Fibroblast of lung (primary cell): ENCODE data around the gene APOM. TPM values are rescaled to one million over a fixed set of nuclear protein-coding genes. Genes with fewer than 3 reads are reported as not detected.
A peak's percentile ranks its signal among the peaks of the same experiment; 100 is the strongest.

Source experiments
- DNase-seq, 2 donors: peaks; one replicate each; pipeline versions ENCODE4 v3.0.0 to v3.0.0-alpha.2; 2010; ENCODE audit warnings: low read depth in 2 of 2
- H2AFZ ChIP-seq: 2 replicates; pipeline ENCODE4 v1.5.1; 2012; ENCODE audit warnings: low read length, control low read depth, inconsistent platforms
- H3K27ac ChIP-seq: 2 replicates; pipeline ENCODE4 v1.5.1; 2011; ENCODE audit warnings: low read length, control low read depth; ENCODE audit not compliant: insufficient read depth
- H3K27me3 ChIP-seq: 2 replicates; pipeline ENCODE4 v1.5.1; 2011; ENCODE audit warnings: mild to moderate bottlenecking, low read length; ENCODE audit not compliant: control insufficient read depth, insufficient read depth
- H3K36me3 ChIP-seq: 2 replicates; pipeline ENCODE4 v1.5.1; 2011; ENCODE audit warnings: low read length; ENCODE audit not compliant: control insufficient read depth, insufficient read depth
- H3K4me1 ChIP-seq: 2 replicates; pipeline ENCODE4 v1.5.1; 2011; ENCODE audit warnings: low read length; ENCODE audit not compliant: control insufficient read depth, insufficient read depth; ENCODE audit errors: extremely low read depth
- H3K4me2 ChIP-seq: 2 replicates; pipeline ENCODE4 v1.5.1; 2011; ENCODE audit warnings: low read length, control low read depth; ENCODE audit not compliant: insufficient read depth; ENCODE audit errors: extremely low read depth
- H3K4me3 ChIP-seq, 4 experiments: fragments of 200-600 bp in 1 of 4; sonication (generic) in 1 of 4; replicated peaks in 1 of 4; 2 replicates each; pipeline ENCODE4 v1.5.1; 2011 to 2016; ENCODE audit warnings: low read length in 4 of 4, low read depth in 3 of 4, mild to moderate bottlenecking in 3 of 4, control low read depth in 2 of 4, inconsistent platforms in 1 of 4, mixed read lengths in 1 of 4; ENCODE audit not compliant: insufficient read depth in 1 of 4; ENCODE audit errors: control extremely low read depth in 1 of 4
- H3K79me2 ChIP-seq: 2 replicates; pipeline ENCODE4 v1.5.1; 2012; ENCODE audit warnings: mild to moderate bottlenecking, low read length, inconsistent platforms; ENCODE audit not compliant: control insufficient read depth, insufficient read depth
- H3K9ac ChIP-seq: 2 replicates; pipeline ENCODE4 v1.5.1; 2011; ENCODE audit warnings: mild to moderate bottlenecking, low read length, control low read depth; ENCODE audit not compliant: insufficient read depth
- H3K9me3 ChIP-seq: 2 replicates; pipeline ENCODE4 v1.5.1; 2012; ENCODE audit warnings: low read depth, low read length; ENCODE audit not compliant: control insufficient read depth, insufficient read depth
- H4K20me1 ChIP-seq: 2 replicates; pipeline ENCODE4 v1.5.1; 2011; ENCODE audit warnings: low read length; ENCODE audit not compliant: control insufficient read depth, insufficient read depth; ENCODE audit errors: extremely low read depth
- CTCF ChIP-seq, 2 donors: IDR thresholded peaks in 1 of 2; conservative IDR thresholded peaks in 1 of 2; 1 replicate in 1 of 2; 2 replicates in 1 of 2; pipeline ENCODE4 v1.5.1; 2011 to 2012; ENCODE audit warnings: low read length in 2 of 2, control low read depth in 1 of 2, inconsistent platforms in 1 of 2, low read depth in 1 of 2, mild to moderate bottlenecking in 1 of 2
- EZH2 ChIP-seq: IDR thresholded peaks from 2 replicates; pipeline ENCODE4 v1.5.1; 2012; ENCODE audit warnings: low read length, control low read depth, mild to moderate bottlenecking; ENCODE audit errors: missing control alignments
- polyA plus RNA-seq, 2 donors: library from polyadenylated mRNA; depleted of rRNA in 1 of 2; stranded (reverse) in 1 of 2; unstranded in 1 of 2; fragments of >200 nt; gene quantifications; 2 replicates each; pipeline ENCODE4 v1.2.1, GENCODE V29; 2011 to 2012; ENCODE audit warnings: missing spikeins in 1 of 2
- total RNA-seq: library from RNA; depleted of rRNA; stranded (reverse); fragments of >200 nt; gene quantifications from 2 replicates; pipeline ENCODE4 v1.2.1, GENCODE V29; 2014

APOM gene
- total and polyA plus RNA-seq, 2 donors (not counting 1 experiment from before 2014, with no cell fraction given) = 0.99 to 3.9 TPM

- H4K20me1 ChIP-seq = no peaks in the 10 kb centered on the region
- no peak within 1 kb of the TSS for H3K9ac ChIP-seq
- peaks cover 10% of the 10 kb centered on the region for H3K4me1 ChIP-seq
- no peak within 1 kb of the TSS for H2AFZ ChIP-seq
- H3K36me3 ChIP-seq = peaks cover 33% of the 10 kb centered on the region
- DNase-seq = no peak
- TF ChIP-seq CTCF (conservative IDR thresholded peaks at IDR 0.05 in 1 of 2, IDR thresholded peaks at IDR 0.05 in 1 of 2; ENCODE audit: low read depth in 1 of 2, low read length in 2 of 2) (no peak), EZH2 (no peak)
- H3K27ac ChIP-seq = peak within 1 kb of the TSS; percentile 53
- H3K9me3 ChIP-seq = no peaks in the 10 kb centered on the region
- no peaks in the 10 kb centered on the region for H3K27me3 ChIP-seq
- H3K4me3 ChIP-seq = no peak within 1 kb of the TSS
- H3K4me2 ChIP-seq = no peak within 1 kb of the TSS
- H3K79me2 ChIP-seq = peaks cover 34% of the 10 kb centered on the region
Measured at GRCh38 chr6:31669676-31670075, 14.0 kb downstream of the APOM start, which contains the start of gene LY6G5B. TSS of gene LY6G5B (plus strand) at chr6:31669976. CDS start at chr6:31670951, 975 bp downstream.

- no peak overlapping the region for H2AFZ ChIP-seq
- TF ChIP-seq EZH2 (no peak), CTCF (conservative IDR thresholded peaks at IDR 0.05 in 1 of 2, IDR thresholded peaks at IDR 0.05 in 1 of 2; ENCODE audit: low read depth in 1 of 2, low read length in 2 of 2) (no peak)
- H3K9ac ChIP-seq = no peak overlapping the region
- no peaks in the 10 kb centered on the region for H3K27me3 ChIP-seq
- H4K20me1 ChIP-seq = no peaks in the 10 kb centered on the region
- H3K9me3 ChIP-seq = no peaks in the 10 kb centered on the region
- no peaks in the 10 kb centered on the region for H3K79me2 ChIP-seq
- peaks cover 9% of the 10 kb centered on the region for H3K4me1 ChIP-seq
- no peak for DNase-seq
- peaks cover 9% of the 10 kb centered on the region for H3K36me3 ChIP-seq
- no peak overlapping the region for H3K27ac ChIP-seq
- no peak overlapping the region for H3K4me2 ChIP-seq
- no peak overlapping the region for H3K4me3 ChIP-seq
Measured at GRCh38 chr6:31676322-31676903, 20.7 kb downstream of the APOM start.

GRCh38 chr6:31676904-31677303 lies 21.2 kb downstream of the APOM start:
- TF ChIP-seq EZH2 (no peak), CTCF (conservative IDR thresholded peaks at IDR 0.05 in 1 of 2, IDR thresholded peaks at IDR 0.05 in 1 of 2; ENCODE audit: low read depth in 1 of 2, low read length in 2 of 2) (no peak)
- no peak overlapping the region for H2AFZ ChIP-seq
- no peak for DNase-seq

More at GRCh38 chr6:31676904-31677303, 21.2 kb downstream of the APOM start:
- no peaks in the 10 kb centered on the region for H4K20me1 ChIP-seq
- H3K9ac ChIP-seq = no peak overlapping the region
- H3K27me3 ChIP-seq = no peaks in the 10 kb centered on the region
- H3K4me1 ChIP-seq = peaks cover 9% of the 10 kb centered on the region
- peaks cover 7% of the 10 kb centered on the region for H3K36me3 ChIP-seq
- no peak overlapping the region for H3K4me3 ChIP-seq
- no peaks in the 10 kb centered on the region for H3K79me2 ChIP-seq
- no peak overlapping the region for H3K4me2 ChIP-seq
- no peak overlapping the region for H3K27ac ChIP-seq
- no peaks in the 10 kb centered on the region for H3K9me3 ChIP-seq
